Measurements from ENCODE around the gene PALLD. TPM values are rescaled to one million over a fixed set of nuclear protein-coding genes. Genes with fewer than 3 reads are reported as not detected.

PALLD gene
- total RNA-seq, 1 experiment from 2014 or later = 9.0 TPM

- Histone ChIP-seq H3K4me3 (ENCODE audit: insufficient read depth, low read depth, low read length) (no peak overlapping the region), H3K27me3 (ENCODE audit: control insufficient read depth, insufficient read depth, low read length) (no peaks in the 10 kb centered on the region), H3K36me3 (replicated peaks; ENCODE audit: control insufficient read depth, insufficient read depth, low read length) (no peaks in the 10 kb centered on the region)
- DNase-seq = no peak
These were observed 411.2 kb downstream of the PALLD start for GRCh38 chr4:168908093-168908492.

- no peaks in the 10 kb centered on the region for H3K27me3 ChIP-seq (ENCODE audit: control insufficient read depth, insufficient read depth, low read length)
- H3K36me3 ChIP-seq (replicated peaks; ENCODE audit: control insufficient read depth, insufficient read depth, low read length) = no peaks in the 10 kb centered on the region
- H3K4me3 ChIP-seq (ENCODE audit: insufficient read depth, low read depth, low read length) = no peak overlapping the region
- DNase-seq = no peak
These were observed 412.0 kb downstream of the PALLD start for GRCh38 chr4:168908851-168909273.

GRCh38 chr4:168914095-168914494 is 417.2 kb downstream of the PALLD start:
- no peak for DNase-seq

GRCh38 chr4:168917138-168917779 is 420.4 kb downstream of the PALLD start:
- Histone ChIP-seq H3K4me3 (ENCODE audit: insufficient read depth, low read depth, low read length) (no peak overlapping the region), H3K27me3 (ENCODE audit: control insufficient read depth, insufficient read depth, low read length) (no peaks in the 10 kb centered on the region), H3K36me3 (replicated peaks; ENCODE audit: control insufficient read depth, insufficient read depth, low read length) (no peaks in the 10 kb centered on the region; the same call in 1 of the 2 replicates)
- DNase-seq = no peak

More at GRCh38 chr4:168914095-168914494, 417.2 kb downstream of the PALLD start:
- no peaks in the 10 kb centered on the region for H3K27me3 ChIP-seq (ENCODE audit: control insufficient read depth, insufficient read depth, low read length)
- H3K36me3 ChIP-seq (replicated peaks; ENCODE audit: control insufficient read depth, insufficient read depth, low read length) = no peaks in the 10 kb centered on the region; the same call in 1 of the 2 replicates
- H3K4me3 ChIP-seq (ENCODE audit: insufficient read depth, low read depth, low read length) = no peak overlapping the region

- no peak for DNase-seq
- Histone ChIP-seq H3K27me3 (ENCODE audit: control insufficient read depth, insufficient read depth, low read length) (no peaks in the 10 kb centered on the region), H3K4me3 (ENCODE audit: insufficient read depth, low read depth, low read length) (no peak overlapping the region), H3K36me3 (replicated peaks; ENCODE audit: control insufficient read depth, insufficient read depth, low read length) (no peaks in the 10 kb centered on the region; the same call in 1 of the 2 replicates)
These were observed 423.0 kb downstream of the PALLD start for GRCh38 chr4:168919706-168920324.

- no peak for DNase-seq
- Histone ChIP-seq H3K36me3 (replicated peaks; ENCODE audit: control insufficient read depth, insufficient read depth, low read length) (no peaks in the 10 kb centered on the region; the same call in 1 of the 2 replicates), H3K27me3 (ENCODE audit: control insufficient read depth, insufficient read depth, low read length) (no peaks in the 10 kb centered on the region), H3K4me3 (ENCODE audit: insufficient read depth, low read depth, low read length) (no peak overlapping the region)
These were observed 423.7 kb downstream of the PALLD start for GRCh38 chr4:168920441-168921065.

GRCh38 chr4:168923526-168924194 is 426.8 kb downstream of the PALLD start:
- H3K4me3 ChIP-seq (ENCODE audit: insufficient read depth, low read depth, low read length) = no peak overlapping the region
- no peaks in the 10 kb centered on the region; the same call in none of the 2 replicates for H3K36me3 ChIP-seq (replicated peaks; ENCODE audit: control insufficient read depth, insufficient read depth, low read length)
- no peaks in the 10 kb centered on the region for H3K27me3 ChIP-seq (ENCODE audit: control insufficient read depth, insufficient read depth, low read length)
- DNase-seq = peak; percentile 44

- Histone ChIP-seq H3K4me3 (ENCODE audit: insufficient read depth, low read depth, low read length) (no peak overlapping the region), H3K36me3 (replicated peaks; ENCODE audit: control insufficient read depth, insufficient read depth, low read length) (no peaks in the 10 kb centered on the region; the same call in none of the 2 replicates), H3K27me3 (ENCODE audit: control insufficient read depth, insufficient read depth, low read length) (no peaks in the 10 kb centered on the region)
- DNase-seq = no peak
These were observed 427.8 kb downstream of the PALLD start for GRCh38 chr4:168924667-168925066.

- DNase-seq = no peak
- Histone ChIP-seq H3K27me3 (ENCODE audit: control insufficient read depth, insufficient read depth, low read length) (no peaks in the 10 kb centered on the region), H3K36me3 (replicated peaks; ENCODE audit: control insufficient read depth, insufficient read depth, low read length) (no peaks in the 10 kb centered on the region; the same call in none of the 2 replicates), H3K4me3 (ENCODE audit: insufficient read depth, low read depth, low read length) (no peak overlapping the region)
These were observed 429.1 kb downstream of the PALLD start for GRCh38 chr4:168925789-168926490.

GRCh38 chr4:168928346-168928745 is 431.5 kb downstream of the PALLD start:
- no peak for DNase-seq
- Histone ChIP-seq H3K4me3 (ENCODE audit: insufficient read depth, low read depth, low read length) (no peak overlapping the region), H3K36me3 (replicated peaks; ENCODE audit: control insufficient read depth, insufficient read depth, low read length) (no peaks in the 10 kb centered on the region; the same call in none of the 2 replicates), H3K27me3 (ENCODE audit: control insufficient read depth, insufficient read depth, low read length) (no peaks in the 10 kb centered on the region)

GRCh38 chr4:168928875-168929274 is 432.0 kb downstream of the PALLD start:
- Histone ChIP-seq H3K27me3 (ENCODE audit: control insufficient read depth, insufficient read depth, low read length) (no peaks in the 10 kb centered on the region), H3K36me3 (replicated peaks; ENCODE audit: control insufficient read depth, insufficient read depth, low read length) (no peaks in the 10 kb centered on the region; the same call in none of the 2 replicates), H3K4me3 (ENCODE audit: insufficient read depth, low read depth, low read length) (no peak overlapping the region)
- DNase-seq = no peak

- no peak for DNase-seq
- no peaks in the 10 kb centered on the region; the same call in 1 of the 2 replicates for H3K36me3 ChIP-seq (replicated peaks; ENCODE audit: control insufficient read depth, insufficient read depth, low read length)
- no peaks in the 10 kb centered on the region for H3K27me3 ChIP-seq (ENCODE audit: control insufficient read depth, insufficient read depth, low read length)
- H3K4me3 ChIP-seq (ENCODE audit: insufficient read depth, low read depth, low read length) = no peak overlapping the region
These were observed 433.8 kb downstream of the PALLD start for GRCh38 chr4:168930413-168931196.

- H3K4me3 ChIP-seq (ENCODE audit: insufficient read depth, low read depth, low read length) = no peak overlapping the region
- H3K27me3 ChIP-seq (ENCODE audit: control insufficient read depth, insufficient read depth, low read length) = no peaks in the 10 kb centered on the region
- no peak for DNase-seq
- H3K36me3 ChIP-seq (replicated peaks; ENCODE audit: control insufficient read depth, insufficient read depth, low read length) = no peaks in the 10 kb centered on the region
These were observed 434.4 kb downstream of the PALLD start for GRCh38 chr4:168931215-168931650.

Data from H7 (cell line).